ENCODE measurements around the gene SPATA31E1. TPM values are rescaled to one million over a fixed set of nuclear protein-coding genes. Genes with fewer than 3 reads are reported as not detected.

The SPATA31E1 gene
- total and polyA plus RNA-seq, 10 of the 15 experiments (the other 5 are each of a cell fraction or from before 2014, with no cell fraction given) = not detected

GRCh38 chr9:87871425-87872078, 11.1 kb upstream of the SPATA31E1 start (continued):
- TF ChIP-seq PRDM15 (CRISPR knock-in tag; IDR thresholded peaks at IDR 0.05) (no peak), ESRRA (IDR thresholded peaks at IDR 0.05; ENCODE audit: low read length) (no peak), NFXL1 (IDR thresholded peaks at IDR 0.05; ENCODE audit: borderline replicate concordance) (no peak), E2F4 (IDR thresholded peaks at IDR 0.05; ENCODE audit: low read depth, low read length) (no peak)

- ChIA-PET RAD21 (ENCODE audit: unreplicated experiment) (no interaction called here), POLR2A (no interaction called here), SMC1A (ENCODE audit: uncharacterized antibody, unreplicated experiment) (no interaction called here), CTCF (no interaction called here)
- Histone ChIP-seq H3K27me3 (replicated peaks in 1 of 2; ENCODE audit: control insufficient read depth in 2 of 2, insufficient read depth in 2 of 2, low read length in 1 of 2) (no peaks in the 10 kb centered on the region), H3K4me3 (no peak overlapping the region), H3K36me3 (ENCODE audit: control insufficient read depth in 2 of 2, insufficient read depth in 2 of 2, low read length in 1 of 2) (no peaks in the 10 kb centered on the region), H2AFZ (ENCODE audit: control insufficient read depth, low read depth, low read length) (no peak overlapping the region), H3K4me2 (ENCODE audit: control insufficient read depth, insufficient read depth) (no peak overlapping the region), H4K20me1 (ENCODE audit: control insufficient read depth, insufficient read depth) (no peaks in the 10 kb centered on the region), H3K27ac (ENCODE audit: control insufficient read depth, insufficient read depth) (no peak overlapping the region), H3K9me3 (replicated peaks; ENCODE audit: control insufficient read depth, insufficient read depth, low read length) (no peaks in the 10 kb centered on the region), H3K9ac (ENCODE audit: control insufficient read depth, insufficient read depth, low read length) (no peak overlapping the region), H3K79me2 (ENCODE audit: control insufficient read depth, insufficient read depth, low read length) (no peaks in the 10 kb centered on the region), H3K4me1 (ENCODE audit: control insufficient read depth, insufficient read depth, low read length) (no peaks in the 10 kb centered on the region)
- intact Hi-C loops (cut with micrococcal nuclease; ENCODE audit: unreplicated experiment) = no loop called here
- 26% methylated on average over 8 of the region's 8 CpGs for WGBS (ENCODE audit: insufficient coverage, insufficient replicate concordance, low lambda C conversion rate, missing lambda C conversion rate)
- DNase-seq (ENCODE audit: low read depth, low spot score) = no peak
- in situ Hi-C loops (cut with MboI) = no loop called here
- no peak for ATAC-seq
- no TSS peak for BruUV-seq (replicated peaks)
- FAIRE-seq = no peak
- TF ChIP-seq TCF3 (IDR thresholded peaks at IDR 0.05; ENCODE audit: borderline replicate concordance, insufficient read depth, low read depth, low read length) = no peak
- no peak for TF ChIP-seq CEBPB (IDR thresholded peaks at IDR 0.05; ENCODE audit: borderline replicate concordance in 1 of 2, low read depth in 2 of 2, low read length in 2 of 2)
- no peak for TF ChIP-seq RCOR1 (conservative IDR thresholded peaks at IDR 0.05; ENCODE audit: low read depth, low read length)
- no peak for TF ChIP-seq PKNOX1 (IDR thresholded peaks at IDR 0.05)
- no peak for TF ChIP-seq E4F1 (IDR thresholded peaks at IDR 0.05; ENCODE audit: borderline replicate concordance, partially characterized antibody)
- no peak for TF ChIP-seq NFIC (IDR thresholded peaks at IDR 0.05; ENCODE audit: low read depth, low read length)
- no peak for TF ChIP-seq HDAC2 (IDR thresholded peaks at IDR 0.05)
- TF ChIP-seq MEF2A (IDR thresholded peaks at IDR 0.05; ENCODE audit: insufficient read depth, low read depth, low read length) = no peak
Measured at GRCh38 chr9:87872079-87872624, 10.5 kb upstream of the SPATA31E1 start.

Measured in GM12878 (cell line).